Spleen (tissue), 11 donors: ENCODE measurements around the gene CFAP57. TPM values are rescaled to one million over a fixed set of nuclear protein-coding genes. Genes with fewer than 3 reads are reported as not detected.

ENCODE experiments used
- DNase-seq: peaks from one replicate; pipeline ENCODE4 v3.0.0-alpha.2; 2020
- H3K27ac ChIP-seq, 8 donors: fragments of 200-600 bp; sonication (generic) in 7 of 8; 1 replicate in 4 of 8; 2 replicates in 4 of 8; pipeline versions ENCODE4 v1.5.0 to v1.8.0; 2016 to 2021; ENCODE audit warnings: inconsistent platforms in 4 of 8, mild to moderate bottlenecking in 4 of 8, moderate library complexity in 1 of 8
- H3K27me3 ChIP-seq, 7 donors: fragments of 200-600 bp; sonication (generic) in 6 of 7; replicated peaks in 1 of 7; 1 replicate in 4 of 7; 2 replicates in 3 of 7; pipeline versions ENCODE4 v1.5.0 to v1.8.0; 2016 to 2021; ENCODE audit warnings: inconsistent platforms in 3 of 7, mild to moderate bottlenecking in 1 of 7
- H3K36me3 ChIP-seq, 6 donors: fragments of 200-600 bp; sonication (generic) in 5 of 6; 1 replicate in 4 of 6; 2 replicates in 2 of 6; pipeline versions ENCODE4 v1.5.0 to v1.8.0; 2016 to 2021; ENCODE audit warnings: inconsistent platforms in 2 of 6
- H3K4me1 ChIP-seq, 6 donors: fragments of 200-600 bp; sonication (generic) in 5 of 6; 1 replicate in 3 of 6; 2 replicates in 3 of 6; pipeline versions ENCODE4 v1.5.0 to v1.8.0; 2016 to 2021; ENCODE audit warnings: inconsistent platforms in 3 of 6
- H3K4me3 ChIP-seq, 8 donors: fragments of 200-600 bp; sonication (generic) in 7 of 8; 1 replicate in 4 of 8; 2 replicates in 4 of 8; pipeline versions ENCODE4 v1.5.0 to v1.8.0; 2016 to 2021; ENCODE audit warnings: inconsistent platforms in 4 of 8, mild to moderate bottlenecking in 4 of 8, moderate library complexity in 2 of 8
- H3K9me3 ChIP-seq, 8 donors: fragments of 200-600 bp; sonication (generic) in 7 of 8; 1 replicate in 4 of 8; 2 replicates in 4 of 8; pipeline versions ENCODE4 v1.5.0 to v1.8.0; 2016 to 2021; ENCODE audit warnings: inconsistent platforms in 4 of 8
- POLR2A ChIP-seq, 3 donors: fragments of 450-650 bp; IDR thresholded peaks; one replicate each; pipeline ENCODE4 v1.5.1; 2017; ENCODE audit warnings: antibody characterized with exemption in 3 of 3, mild to moderate bottlenecking in 1 of 3
- POLR2AphosphoS5 ChIP-seq, 3 donors: sonication (generic); formaldehyde crosslinking; IDR thresholded peaks; one replicate each; pipeline ENCODE4 v1.5.1; 2017; ENCODE audit warnings: antibody characterized with exemption in 3 of 3
- WGBS, 5 donors: extraction: QIAGEN DNeasy Blood & Tissue Kit in 3 of 5; methylation state at CpG; one replicate each; pipeline versions ENCODE4 v1.1.5 to v1.1.7; 2013 to 2018; 5-methylcytosine and 5-hydroxymethylcytosine counted together
- intact Hi-C: fragments of 100-400 bp; cut with DNase I; formaldehyde crosslinking; loops from one replicate; pipeline ENCODE4 v1.15.0; 2023; ENCODE audit warnings: low total_unique reads
- polyA plus RNA-seq, 3 donors: library from polyadenylated mRNA; stranded (reverse); fragments of 200-250 nt; gene quantifications; one replicate each; pipeline ENCODE4 v1.2.1, GENCODE V29; 2013
- total RNA-seq, 7 donors: library from RNA; depleted of rRNA in 3 of 7; stranded (reverse); fragments of >200 nt in 3 of 7; fragmentation: NEBNext Ultra II Directional in 4 of 7; extraction: Animal tissue kit (Norgen Biotek cat#: 25700) in 4 of 7; gene quantifications; one replicate each; pipeline versions ENCODE4 v1.1.0 to v1.2.1, GENCODE V29; 2016 to 2021
- TF ChIP-seq, protein P1 (sequence below), 11 experiments: fragments of 200-600 bp in 7 of 11; fragments of 450-650 bp in 4 of 11; sonication (generic) in 4 of 11; IDR thresholded peaks in 8 of 11; conservative IDR thresholded peaks in 3 of 11; 1 replicate in 7 of 11; 2 replicates in 4 of 11; pipeline versions ENCODE4 v1.4.0 to v1.8.0; 2016 to 2021; ENCODE audit warnings: antibody characterized with exemption in 11 of 11, inconsistent platforms in 4 of 11, mild to moderate bottlenecking in 1 of 11
- donor health status: healthy with polysubstance abuse.
- donor health status: DM: no; HTN: no; CAD: no; lungs with moderate emphysema.
- donor health status: DM: no; HTN: no; CAD: no.
- donor health status: Bipolar disorder and iron deficiency.
- donor health status: healthy.
- donor health status: DM: no; HTN: no; CAD: no.
- donor health status: DM: yes; HTN: yes; CAD: no.

The CFAP57 gene
- total and polyA plus RNA-seq, 10 donors: 0.03 to 0.07 (median 0.05) TPM; not detected in 7

GRCh38 chr1:43184995-43185394 is 12.9 kb downstream of the CFAP57 start:
- WGBS, 5 donors: 88 to 96% (median 90%) methylated on average over 3 of the region's 3 CpGs
- no peak overlapping the region for H3K27ac ChIP-seq
- no peak for DNase-seq
- no peaks in the 10 kb centered on the region for H3K27me3 ChIP-seq
- TF ChIP-seq, protein P1, sequence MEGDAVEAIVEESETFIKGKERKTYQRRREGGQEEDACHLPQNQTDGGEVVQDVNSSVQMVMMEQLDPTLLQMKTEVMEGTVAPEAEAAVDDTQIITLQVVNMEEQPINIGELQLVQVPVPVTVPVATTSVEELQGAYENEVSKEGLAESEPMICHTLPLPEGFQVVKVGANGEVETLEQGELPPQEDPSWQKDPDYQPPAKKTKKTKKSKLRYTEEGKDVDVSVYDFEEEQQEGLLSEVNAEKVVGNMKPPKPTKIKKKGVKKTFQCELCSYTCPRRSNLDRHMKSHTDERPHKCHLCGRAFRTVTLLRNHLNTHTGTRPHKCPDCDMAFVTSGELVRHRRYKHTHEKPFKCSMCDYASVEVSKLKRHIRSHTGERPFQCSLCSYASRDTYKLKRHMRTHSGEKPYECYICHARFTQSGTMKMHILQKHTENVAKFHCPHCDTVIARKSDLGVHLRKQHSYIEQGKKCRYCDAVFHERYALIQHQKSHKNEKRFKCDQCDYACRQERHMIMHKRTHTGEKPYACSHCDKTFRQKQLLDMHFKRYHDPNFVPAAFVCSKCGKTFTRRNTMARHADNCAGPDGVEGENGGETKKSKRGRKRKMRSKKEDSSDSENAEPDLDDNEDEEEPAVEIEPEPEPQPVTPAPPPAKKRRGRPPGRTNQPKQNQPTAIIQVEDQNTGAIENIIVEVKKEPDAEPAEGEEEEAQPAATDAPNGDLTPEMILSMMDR (IDR thresholded peaks at IDR 0.05 in 8 of 11, conservative IDR thresholded peaks at IDR 0.05 in 3 of 11): no peak
- TF ChIP-seq POLR2AphosphoS5 (IDR thresholded peaks at IDR 0.05) (no peak), POLR2A (IDR thresholded peaks at IDR 0.05) (no peak)
- H3K9me3 ChIP-seq: peaks cover 0 to 6% (median 0%) of the 10 kb centered on the region in 8 donors
- H3K36me3 ChIP-seq: no peaks in the 10 kb centered on the region
- no peak overlapping the region for H3K4me3 ChIP-seq
- intact Hi-C loops: no loop called here
- no peaks in the 10 kb centered on the region for H3K4me1 ChIP-seq

DNA sequence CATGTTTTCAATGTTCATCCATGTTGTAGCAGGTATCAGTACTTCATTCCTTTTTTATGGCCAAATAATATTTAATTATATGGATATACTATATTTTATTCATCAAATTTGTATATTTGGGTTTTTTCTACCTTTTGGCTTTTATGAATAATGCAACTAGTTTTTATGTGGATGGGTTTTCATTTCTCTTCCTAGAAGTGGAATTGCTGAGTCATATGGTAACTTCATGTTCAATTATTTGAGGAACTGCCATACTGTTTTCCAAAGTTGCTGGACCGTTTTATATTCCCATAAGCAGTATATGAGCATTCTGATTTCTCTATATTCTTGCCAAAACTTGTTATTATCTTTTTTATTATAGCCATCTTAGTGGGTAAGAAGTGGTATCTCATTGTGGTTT is 16.0 kb downstream of the CFAP57 start:
- no peak for TF ChIP-seq POLR2A (IDR thresholded peaks at IDR 0.05)
- TF ChIP-seq, protein P1 (IDR thresholded peaks at IDR 0.05 in 8 of 11, conservative IDR thresholded peaks at IDR 0.05 in 3 of 11): no peak
- Histone ChIP-seq H3K36me3 (no peaks in the 10 kb centered on the region), H3K4me1 (no peaks in the 10 kb centered on the region), H3K27ac (no peak overlapping the region), H3K27me3 (no peaks in the 10 kb centered on the region), H3K4me3 (no peak overlapping the region), H3K9me3 (peaks cover 0 to 29% (median 6%) of the 10 kb centered on the region in 8 donors)
- intact Hi-C loops: no loop called here
- WGBS, 5 donors: 29 to 92% (median 76%) methylated on average over 1 of the region's 1 CpG
- DNase-seq: no peak

DNA sequence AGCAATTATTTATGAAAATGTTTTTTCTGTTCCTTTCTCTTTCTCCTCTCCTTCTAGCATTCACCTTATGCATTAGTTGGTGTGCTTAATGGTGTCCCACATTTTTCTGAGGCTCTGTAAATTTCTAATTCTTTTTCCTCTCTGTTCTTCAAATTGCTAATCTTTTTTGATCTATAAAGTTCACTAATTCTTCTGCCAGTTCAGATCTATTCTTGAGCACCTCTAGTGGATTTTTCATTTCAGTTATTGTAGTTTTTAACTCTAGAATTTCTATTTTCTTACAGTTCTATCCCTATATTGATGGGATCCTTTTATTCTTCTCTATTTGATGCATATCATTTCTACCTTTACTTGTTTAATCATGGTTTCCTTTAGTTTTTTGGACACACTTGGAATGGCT is 22.4 kb downstream of the CFAP57 start:
- Histone ChIP-seq H3K27me3 (peaks cover 0 to 6% (median 0%) of the 10 kb centered on the region in 7 donors), H3K36me3 (no peaks in the 10 kb centered on the region), H3K4me3 (no peak overlapping the region), H3K27ac (no peak overlapping the region), H3K4me1 (no peaks in the 10 kb centered on the region), H3K9me3 (peaks cover 0 to 50% (median 23%) of the 10 kb centered on the region in 8 donors)
- DNase-seq: no peak
- TF ChIP-seq POLR2AphosphoS5 (IDR thresholded peaks at IDR 0.05) (no peak), POLR2A (IDR thresholded peaks at IDR 0.05) (no peak)
- TF ChIP-seq, protein P1 (IDR thresholded peaks at IDR 0.05 in 8 of 11, conservative IDR thresholded peaks at IDR 0.05 in 3 of 11): no peak
- intact Hi-C loops: no loop called here

DNA sequence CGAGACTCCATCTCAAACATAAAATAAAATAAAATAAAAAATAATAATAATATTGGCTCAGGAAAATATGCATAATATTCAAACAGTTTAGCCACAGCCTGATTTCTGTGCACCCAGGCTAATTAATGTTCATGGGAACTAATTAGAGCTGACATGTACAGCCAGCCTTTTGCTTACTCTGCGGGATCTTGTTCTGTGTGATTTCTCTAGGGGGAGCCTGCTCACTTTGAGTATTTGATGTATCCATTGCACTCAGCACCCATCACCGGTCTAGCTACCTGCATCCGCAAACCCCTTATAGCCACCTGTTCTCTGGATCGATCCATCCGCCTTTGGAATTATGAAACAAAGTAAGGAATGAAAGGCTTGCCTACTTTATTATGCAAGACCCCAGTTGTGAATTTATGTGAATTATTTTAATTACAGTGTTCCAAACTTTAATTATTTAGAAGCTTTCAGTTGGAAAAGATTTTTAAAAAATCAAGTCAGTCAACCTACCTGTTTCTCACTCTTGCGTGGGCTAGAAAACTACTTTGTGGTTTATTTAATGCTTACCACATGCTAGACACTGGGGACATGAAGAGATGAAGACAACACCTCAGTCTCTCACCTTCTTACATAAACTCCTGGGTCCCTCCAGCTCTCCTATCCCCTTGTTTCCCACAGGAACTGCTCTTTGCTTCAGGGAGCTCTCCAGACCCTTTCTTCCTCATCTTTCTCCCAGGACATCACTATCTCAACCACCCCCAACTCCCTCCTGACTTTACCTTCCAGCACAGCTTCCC is 25.4 kb downstream of the CFAP57 start:
- intact Hi-C loops: no loop called here
- WGBS, 5 donors: 84 to 93% (median 90%) methylated on average over 7 of the region's 7 CpGs

More for the DNA sequence above, 25.4 kb downstream of the CFAP57 start:
- Histone ChIP-seq H3K4me1 (no peaks in the 10 kb centered on the region), H3K4me3 (no peak overlapping the region), H3K9me3 (peaks cover 0 to 25% (median 15%) of the 10 kb centered on the region in 8 donors), H3K27me3 (peaks cover 0 to 6% (median 0%) of the 10 kb centered on the region in 7 donors), H3K27ac (no peak overlapping the region), H3K36me3 (no peaks in the 10 kb centered on the region)
- no peak for TF ChIP-seq POLR2A (IDR thresholded peaks at IDR 0.05)
- TF ChIP-seq, protein P1 (IDR thresholded peaks at IDR 0.05 in 8 of 11, conservative IDR thresholded peaks at IDR 0.05 in 3 of 11): no peak
- no peak for TF ChIP-seq POLR2AphosphoS5 (IDR thresholded peaks at IDR 0.05)
- no peak for DNase-seq
